ENCODE measurements around the gene ZSCAN2. TPM values are rescaled to one million over a fixed set of nuclear protein-coding genes. Genes with fewer than 3 reads are reported as not detected.
"Not testable (repeated sequence)": the region's sequence is repeated elsewhere in the genome, so short reads cannot be mapped to it uniquely, and the experiment has no call there.

The ZSCAN2 gene
- total RNA-seq, 4 donors from 2014 or later = 6.1 to 10.3 (median 8.6) TPM

GRCh38 chr15:84572231-84572630 is 28.6 kb upstream of the ZSCAN2 start:
- no peak for TF ChIP-seq POLR2A (IDR thresholded peaks at IDR 0.05)
- TF ChIP-seq CTCF (IDR thresholded peaks at IDR 0.05 in 4 of 5, conservative IDR thresholded peaks at IDR 0.05 in 1 of 5) = no peak
- Histone ChIP-seq H3K27me3 (no peaks in the 10 kb centered on the region), H3K4me3 (no peak overlapping the region), H3K9me3 (no peaks in the 10 kb centered on the region), H3K36me3 (no peaks in the 10 kb centered on the region), H3K27ac (peak overlapping the region in 3 of 4 donors; percentile 93 to 95 (median 94)), H3K4me1 (peaks cover 11 to 13% of the 10 kb centered on the region in 2 donors)
- intact Hi-C loops (cut with DNase I; ENCODE audit: low total_unique reads) (no loop called here), in situ Hi-C loops (cut with MboI; ENCODE audit: low sequenced_read_pairs in 4 of 4) (no loop called here)
- DNase-seq (no peak), ATAC-seq (no peak)

GRCh38 chr15:84575493-84575892 is 25.3 kb upstream of the ZSCAN2 start:
- TF ChIP-seq POLR2A (IDR thresholded peaks at IDR 0.05) (no peak), CTCF (IDR thresholded peaks at IDR 0.05 in 4 of 5, conservative IDR thresholded peaks at IDR 0.05 in 1 of 5) (no peak)
- no peaks in the 10 kb centered on the region for H3K36me3 ChIP-seq
- in situ Hi-C loops (cut with MboI; ENCODE audit: low sequenced_read_pairs in 4 of 4) (no loop called here), intact Hi-C loops (cut with DNase I; ENCODE audit: low total_unique reads) (no loop called here)
- no peak overlapping the region for H3K27ac ChIP-seq
- no peaks in the 10 kb centered on the region for H3K9me3 ChIP-seq
- DNase-seq (no peak), ATAC-seq (no peak)
- peaks cover 0 to 11% of the 10 kb centered on the region in 2 donors for H3K4me1 ChIP-seq
- H3K4me3 ChIP-seq = no peak overlapping the region
- H3K27me3 ChIP-seq = no peaks in the 10 kb centered on the region

- H3K4me1 ChIP-seq = peaks cover 0 to 11% of the 10 kb centered on the region in 2 donors
- H3K36me3 ChIP-seq; DNase-seq; H3K27me3 ChIP-seq; H3K9me3 ChIP-seq; intact Hi-C loops (cut with DNase I; ENCODE audit: low total_unique reads); ATAC-seq; in situ Hi-C loops (cut with MboI; ENCODE audit: low sequenced_read_pairs in 4 of 4); H3K4me3 ChIP-seq; H3K27ac ChIP-seq: not testable (repeated sequence)
These were observed 22.9 kb upstream of the ZSCAN2 start for GRCh38 chr15:84577891-84578290.

- H3K27me3 ChIP-seq; intact Hi-C loops (cut with DNase I; ENCODE audit: low total_unique reads); H3K4me3 ChIP-seq; H3K9me3 ChIP-seq; H3K36me3 ChIP-seq; in situ Hi-C loops (cut with MboI; ENCODE audit: low sequenced_read_pairs in 4 of 4): not testable (repeated sequence)
- DNase-seq (peak in 1 of 2 donors; percentile 50), ATAC-seq (peak in 1 of 2 donors; percentile 83)
- peak overlapping the region in 1 of 4 donors; percentile 33 for H3K27ac ChIP-seq
- H3K4me1 ChIP-seq = peaks cover 0 to 11% of the 10 kb centered on the region in 2 donors
These were observed 21.5 kb upstream of the ZSCAN2 start for GRCh38 chr15:84579261-84579721.

GRCh38 chr15:84581676-84582428 is 19.0 kb upstream of the ZSCAN2 start:
- H3K9me3 ChIP-seq, ATAC-seq: not testable (repeated sequence)
- in situ Hi-C loops (cut with MboI; ENCODE audit: low sequenced_read_pairs in 4 of 4) = loop anchor here in 1 of 4 donors (10.0 kb wide), 1 partner anchor 463 kb away; no protein-coding TSS in a partner anchor

GRCh38 chr15:84582583-84583157 is 18.1 kb upstream of the ZSCAN2 start:
- in situ Hi-C loops (cut with MboI; ENCODE audit: low sequenced_read_pairs in 4 of 4) = loop anchor here in 1 of 4 donors (10.0 kb wide), 1 partner anchor 462 kb away; no protein-coding TSS in a partner anchor
- intact Hi-C loops (cut with DNase I; ENCODE audit: low total_unique reads) = loop anchor here (10.0 kb wide), 1 partner anchor 462 kb away; no protein-coding TSS in a partner anchor

More at GRCh38 chr15:84581676-84582428, 19.0 kb upstream of the ZSCAN2 start:
- intact Hi-C loops (cut with DNase I; ENCODE audit: low total_unique reads) = loop anchor here (10.0 kb wide), 1 partner anchor 463 kb away; no protein-coding TSS in a partner anchor
- not testable (repeated sequence) for H3K27ac ChIP-seq, H3K27me3 ChIP-seq, H3K36me3 ChIP-seq, H3K4me3 ChIP-seq, DNase-seq
- peaks cover 0 to 11% of the 10 kb centered on the region in 2 donors for H3K4me1 ChIP-seq

GRCh38 chr15:84583921-84584320 is 16.9 kb upstream of the ZSCAN2 start:
- H3K4me3 ChIP-seq, H3K9me3 ChIP-seq, DNase-seq, H3K27ac ChIP-seq, ATAC-seq, H3K36me3 ChIP-seq, H3K27me3 ChIP-seq: not testable (repeated sequence)
- in situ Hi-C loops (cut with MboI; ENCODE audit: low sequenced_read_pairs in 4 of 4) = loop anchor here in 1 of 4 donors (10.0 kb wide), 1 partner anchor 461 kb away; no protein-coding TSS in a partner anchor
- intact Hi-C loops (cut with DNase I; ENCODE audit: low total_unique reads) = loop anchor here (10.0 kb wide), 1 partner anchor 461 kb away; no protein-coding TSS in a partner anchor
- peaks cover 5 to 20% of the 10 kb centered on the region in 2 donors for H3K4me1 ChIP-seq

More at GRCh38 chr15:84582583-84583157, 18.1 kb upstream of the ZSCAN2 start:
- TF ChIP-seq POLR2A (IDR thresholded peaks at IDR 0.05) (no peak), CTCF (IDR thresholded peaks at IDR 0.05 in 4 of 5, conservative IDR thresholded peaks at IDR 0.05 in 1 of 5) (no peak)
- H3K9me3 ChIP-seq = no peaks in the 10 kb centered on the region
- H3K4me3 ChIP-seq = no peak overlapping the region
- H3K27me3 ChIP-seq = no peaks in the 10 kb centered on the region
- ATAC-seq (no peak), DNase-seq (no peak)
- no peak overlapping the region for H3K27ac ChIP-seq
- H3K4me1 ChIP-seq = peaks cover 0 to 12% of the 10 kb centered on the region in 2 donors
- H3K36me3 ChIP-seq = no peaks in the 10 kb centered on the region
